Spleen (tissue), 11 donors: ENCODE measurements around the gene FAAH2. TPM values are rescaled to one million over a fixed set of nuclear protein-coding genes. Genes with fewer than 3 reads are reported as not detected.

ENCODE experiments used
- DNase-seq: peaks from one replicate; pipeline ENCODE4 v3.0.0-alpha.2; 2020
- H3K27ac ChIP-seq, 8 donors: fragments of 200-600 bp; sonication (generic) in 7 of 8; 1 replicate in 4 of 8; 2 replicates in 4 of 8; pipeline versions ENCODE4 v1.5.0 to v1.8.0; 2016 to 2021; ENCODE audit warnings: inconsistent platforms in 4 of 8, mild to moderate bottlenecking in 4 of 8, moderate library complexity in 1 of 8
- H3K27me3 ChIP-seq, 7 donors: fragments of 200-600 bp; sonication (generic) in 6 of 7; replicated peaks in 1 of 7; 1 replicate in 4 of 7; 2 replicates in 3 of 7; pipeline versions ENCODE4 v1.5.0 to v1.8.0; 2016 to 2021; ENCODE audit warnings: inconsistent platforms in 3 of 7, mild to moderate bottlenecking in 1 of 7
- H3K36me3 ChIP-seq, 6 donors: fragments of 200-600 bp; sonication (generic) in 5 of 6; 1 replicate in 4 of 6; 2 replicates in 2 of 6; pipeline versions ENCODE4 v1.5.0 to v1.8.0; 2016 to 2021; ENCODE audit warnings: inconsistent platforms in 2 of 6
- H3K4me1 ChIP-seq, 6 donors: fragments of 200-600 bp; sonication (generic) in 5 of 6; 1 replicate in 3 of 6; 2 replicates in 3 of 6; pipeline versions ENCODE4 v1.5.0 to v1.8.0; 2016 to 2021; ENCODE audit warnings: inconsistent platforms in 3 of 6
- H3K4me3 ChIP-seq, 8 donors: fragments of 200-600 bp; sonication (generic) in 7 of 8; 1 replicate in 4 of 8; 2 replicates in 4 of 8; pipeline versions ENCODE4 v1.5.0 to v1.8.0; 2016 to 2021; ENCODE audit warnings: inconsistent platforms in 4 of 8, mild to moderate bottlenecking in 4 of 8, moderate library complexity in 2 of 8
- H3K9me3 ChIP-seq, 8 donors: fragments of 200-600 bp; sonication (generic) in 7 of 8; 1 replicate in 4 of 8; 2 replicates in 4 of 8; pipeline versions ENCODE4 v1.5.0 to v1.8.0; 2016 to 2021; ENCODE audit warnings: inconsistent platforms in 4 of 8
- POLR2A ChIP-seq, 3 donors: fragments of 450-650 bp; IDR thresholded peaks; one replicate each; pipeline ENCODE4 v1.5.1; 2017; ENCODE audit warnings: antibody characterized with exemption in 3 of 3, mild to moderate bottlenecking in 1 of 3
- POLR2AphosphoS5 ChIP-seq, 3 donors: sonication (generic); formaldehyde crosslinking; IDR thresholded peaks; one replicate each; pipeline ENCODE4 v1.5.1; 2017; ENCODE audit warnings: antibody characterized with exemption in 3 of 3
- WGBS, 5 donors: extraction: QIAGEN DNeasy Blood & Tissue Kit in 3 of 5; methylation state at CpG; one replicate each; pipeline versions ENCODE4 v1.1.5 to v1.1.7; 2013 to 2018; 5-methylcytosine and 5-hydroxymethylcytosine counted together
- intact Hi-C: fragments of 100-400 bp; cut with DNase I; formaldehyde crosslinking; loops from one replicate; pipeline ENCODE4 v1.15.0; 2023; ENCODE audit warnings: low total_unique reads
- polyA plus RNA-seq, 3 donors: library from polyadenylated mRNA; stranded (reverse); fragments of 200-250 nt; gene quantifications; one replicate each; pipeline ENCODE4 v1.2.1, GENCODE V29; 2013
- total RNA-seq, 7 donors: library from RNA; depleted of rRNA in 3 of 7; stranded (reverse); fragments of >200 nt in 3 of 7; fragmentation: NEBNext Ultra II Directional in 4 of 7; extraction: Animal tissue kit (Norgen Biotek cat#: 25700) in 4 of 7; gene quantifications; one replicate each; pipeline versions ENCODE4 v1.1.0 to v1.2.1, GENCODE V29; 2016 to 2021
- TF ChIP-seq, protein P1 (sequence below), 11 experiments: fragments of 200-600 bp in 7 of 11; fragments of 450-650 bp in 4 of 11; sonication (generic) in 4 of 11; IDR thresholded peaks in 8 of 11; conservative IDR thresholded peaks in 3 of 11; 1 replicate in 7 of 11; 2 replicates in 4 of 11; pipeline versions ENCODE4 v1.4.0 to v1.8.0; 2016 to 2021; ENCODE audit warnings: antibody characterized with exemption in 11 of 11, inconsistent platforms in 4 of 11, mild to moderate bottlenecking in 1 of 11
- donor health status: healthy with polysubstance abuse.
- donor health status: DM: no; HTN: no; CAD: no; lungs with moderate emphysema.
- donor health status: DM: no; HTN: no; CAD: no.
- donor health status: Bipolar disorder and iron deficiency.
- donor health status: healthy.
- donor health status: DM: no; HTN: no; CAD: no.
- donor health status: DM: yes; HTN: yes; CAD: no.

Gene FAAH2
- total and polyA plus RNA-seq, 10 donors, result 1.2 to 5.8 (median 3.1) TPM

DNA sequence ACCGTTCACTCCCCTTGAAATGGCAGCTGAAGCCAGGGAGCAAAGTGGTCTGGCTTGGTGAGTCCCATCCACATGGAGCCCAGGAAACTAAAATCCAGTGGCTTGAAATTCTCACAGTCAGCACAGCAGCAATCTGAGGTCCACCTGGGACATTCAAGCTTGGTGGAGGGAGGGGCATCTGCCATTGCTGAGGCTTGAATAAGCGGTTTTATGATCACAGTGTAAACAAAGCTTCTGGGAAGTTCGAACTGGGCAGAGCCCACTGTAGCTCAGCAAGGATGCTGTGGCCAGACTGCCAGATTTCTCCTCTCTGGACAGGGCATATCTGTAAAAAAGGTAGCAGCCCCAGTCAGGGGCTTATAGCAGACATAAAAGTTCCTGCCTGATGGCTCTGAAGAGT, 15.5 kb upstream of the FAAH2 start:
- no peaks in the 10 kb centered on the region for H3K4me1 ChIP-seq
- 64 to 100% (median 85%) methylated on average over 1 to 3 of the region's 3 CpGs for WGBS, 5 donors
- H3K4me3 ChIP-seq, result no peak overlapping the region
- DNase-seq, result no peak
- peaks cover 0 to 4% (median 0%) of the 10 kb centered on the region in 7 donors for H3K27me3 ChIP-seq
- TF ChIP-seq, protein P1, sequence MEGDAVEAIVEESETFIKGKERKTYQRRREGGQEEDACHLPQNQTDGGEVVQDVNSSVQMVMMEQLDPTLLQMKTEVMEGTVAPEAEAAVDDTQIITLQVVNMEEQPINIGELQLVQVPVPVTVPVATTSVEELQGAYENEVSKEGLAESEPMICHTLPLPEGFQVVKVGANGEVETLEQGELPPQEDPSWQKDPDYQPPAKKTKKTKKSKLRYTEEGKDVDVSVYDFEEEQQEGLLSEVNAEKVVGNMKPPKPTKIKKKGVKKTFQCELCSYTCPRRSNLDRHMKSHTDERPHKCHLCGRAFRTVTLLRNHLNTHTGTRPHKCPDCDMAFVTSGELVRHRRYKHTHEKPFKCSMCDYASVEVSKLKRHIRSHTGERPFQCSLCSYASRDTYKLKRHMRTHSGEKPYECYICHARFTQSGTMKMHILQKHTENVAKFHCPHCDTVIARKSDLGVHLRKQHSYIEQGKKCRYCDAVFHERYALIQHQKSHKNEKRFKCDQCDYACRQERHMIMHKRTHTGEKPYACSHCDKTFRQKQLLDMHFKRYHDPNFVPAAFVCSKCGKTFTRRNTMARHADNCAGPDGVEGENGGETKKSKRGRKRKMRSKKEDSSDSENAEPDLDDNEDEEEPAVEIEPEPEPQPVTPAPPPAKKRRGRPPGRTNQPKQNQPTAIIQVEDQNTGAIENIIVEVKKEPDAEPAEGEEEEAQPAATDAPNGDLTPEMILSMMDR (IDR thresholded peaks at IDR 0.05 in 8 of 11, conservative IDR thresholded peaks at IDR 0.05 in 3 of 11), result no peak
- no peak for TF ChIP-seq POLR2AphosphoS5 (IDR thresholded peaks at IDR 0.05)
- TF ChIP-seq POLR2A (IDR thresholded peaks at IDR 0.05), result no peak
- no peaks in the 10 kb centered on the region for H3K36me3 ChIP-seq
- H3K27ac ChIP-seq, result no peak overlapping the region
- intact Hi-C loops, result no loop called here
- peaks cover 0 to 55% (median 28%) of the 10 kb centered on the region in 8 donors for H3K9me3 ChIP-seq

DNA sequence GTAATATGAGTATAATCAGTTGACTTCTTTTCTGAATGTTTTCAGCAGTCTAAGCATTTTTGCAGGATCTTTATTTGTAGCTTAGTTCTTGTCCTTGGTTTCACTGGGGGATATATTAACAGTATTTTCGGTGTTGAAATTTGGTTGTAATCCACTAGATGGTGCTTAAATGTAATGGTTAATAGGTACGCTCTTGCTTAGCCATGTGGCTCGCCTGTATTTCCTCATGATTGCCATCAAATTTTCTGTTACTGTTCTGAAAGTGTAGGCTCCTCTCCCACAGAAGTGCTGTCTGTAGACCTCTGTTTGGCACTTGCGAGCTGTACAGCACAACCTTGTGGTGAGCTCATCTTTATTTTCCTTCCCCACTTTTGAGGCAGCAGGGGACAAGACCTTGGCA, 3.9 kb upstream of the FAAH2 start:
- peaks cover 0 to 4% (median 0%) of the 10 kb centered on the region in 7 donors for H3K27me3 ChIP-seq
- H3K36me3 ChIP-seq, result no peaks in the 10 kb centered on the region
- H3K9me3 ChIP-seq, result peaks cover 0 to 43% (median 16%) of the 10 kb centered on the region in 8 donors
- H3K4me1 ChIP-seq, result no peaks in the 10 kb centered on the region
- TF ChIP-seq, protein P1 (IDR thresholded peaks at IDR 0.05 in 8 of 11, conservative IDR thresholded peaks at IDR 0.05 in 3 of 11), result no peak
- TF ChIP-seq POLR2A (IDR thresholded peaks at IDR 0.05), result no peak
- TF ChIP-seq POLR2AphosphoS5 (IDR thresholded peaks at IDR 0.05), result no peak
- no peak for DNase-seq
- intact Hi-C loops, result no loop called here
- no peak overlapping the region for H3K4me3 ChIP-seq
- no peak overlapping the region for H3K27ac ChIP-seq
- 58 to 74% (median 66%) methylated on average over 4 of the region's 4 CpGs for WGBS, 5 donors

DNA sequence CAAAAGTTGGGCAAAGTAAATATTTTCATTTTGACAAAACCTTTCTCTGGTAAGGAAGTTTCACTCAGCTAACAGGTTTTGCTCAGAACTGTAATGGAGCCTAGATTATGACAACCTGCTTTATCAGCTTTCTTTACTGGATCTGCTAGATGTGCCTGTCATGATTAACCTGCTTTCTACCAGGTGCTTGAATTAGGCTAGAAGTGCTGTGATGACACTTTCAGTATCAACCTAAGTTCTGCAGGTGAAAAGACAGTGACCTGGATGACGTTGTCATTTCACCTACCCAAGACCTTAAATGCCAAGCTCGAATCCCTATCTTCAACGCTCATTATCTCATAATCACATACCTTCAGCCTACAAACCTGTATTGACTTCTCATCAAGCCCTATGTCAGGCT, 1.5 kb upstream of the FAAH2 start:
- 74 to 97% (median 87%) methylated on average over 3 of the region's 3 CpGs for WGBS, 5 donors
- no peak overlapping the region for H3K4me3 ChIP-seq
- H3K4me1 ChIP-seq, result no peaks in the 10 kb centered on the region
- intact Hi-C loops, result no loop called here
- H3K9me3 ChIP-seq, result peaks cover 0 to 19% (median 0%) of the 10 kb centered on the region in 8 donors
- TF ChIP-seq POLR2AphosphoS5 (IDR thresholded peaks at IDR 0.05), result no peak
- TF ChIP-seq POLR2A (IDR thresholded peaks at IDR 0.05), result no peak
- TF ChIP-seq, protein P1 (IDR thresholded peaks at IDR 0.05 in 8 of 11, conservative IDR thresholded peaks at IDR 0.05 in 3 of 11), result no peak
- no peak overlapping the region for H3K27ac ChIP-seq
- no peaks in the 10 kb centered on the region for H3K36me3 ChIP-seq
- DNase-seq, result no peak
- H3K27me3 ChIP-seq, result peaks cover 0 to 4% (median 0%) of the 10 kb centered on the region in 7 donors

DNA sequence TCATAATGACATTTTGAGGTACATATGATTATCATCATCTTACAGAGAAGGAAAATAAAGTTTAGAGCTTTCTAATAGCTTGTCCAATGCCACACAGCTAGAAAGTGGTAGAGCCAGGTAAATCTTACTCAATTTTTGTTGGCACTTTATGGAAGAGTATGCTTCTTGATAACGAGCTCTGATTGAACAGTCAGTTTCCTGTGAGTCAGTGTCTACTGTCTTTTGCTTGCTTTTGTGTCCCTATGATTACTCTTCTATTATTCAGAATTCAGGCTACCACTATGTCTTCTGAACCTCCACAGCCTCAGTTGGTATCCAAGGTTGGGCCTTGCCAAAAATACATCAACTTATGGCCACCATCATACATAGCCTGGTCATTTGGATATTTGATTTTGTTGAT, 2.6 kb downstream of the FAAH2 start:
- TF ChIP-seq POLR2A (IDR thresholded peaks at IDR 0.05), result no peak
- TF ChIP-seq POLR2AphosphoS5 (IDR thresholded peaks at IDR 0.05), result no peak
- TF ChIP-seq, protein P1 (IDR thresholded peaks at IDR 0.05 in 8 of 11, conservative IDR thresholded peaks at IDR 0.05 in 3 of 11), result no peak
- DNase-seq, result no peak
- H3K4me3 ChIP-seq, result no peak overlapping the region
- intact Hi-C loops, result no loop called here
- no peak overlapping the region for H3K27ac ChIP-seq
- H3K36me3 ChIP-seq, result no peaks in the 10 kb centered on the region
- WGBS, 5 donors, result 37 to 80% (median 67%) methylated on average over 1 of the region's 1 CpG
- peaks cover 0 to 10% (median 0%) of the 10 kb centered on the region in 7 donors for H3K27me3 ChIP-seq
- no peaks in the 10 kb centered on the region for H3K4me1 ChIP-seq
- no peaks in the 10 kb centered on the region for H3K9me3 ChIP-seq
